Natural killer cell (primary cell): ENCODE data around the gene HK1. TPM values are rescaled to one million over a fixed set of nuclear protein-coding genes. Genes with fewer than 3 reads are reported as not detected.

Experiments
- ATAC-seq, 3 donors: fragments of 150-1000 bp in 2 of 3; fragments of 200-7000 bp in 1 of 3; cut with Tn5 transposase; 1 replicate in 1 of 3; 2 replicates in 2 of 3; pipeline ENCODE4 v1.10.0; 2021; ENCODE audit warnings: mild to moderate bottlenecking in 2 of 3, moderate library complexity in 2 of 3
- DNase-seq, 2 donors: peaks; one replicate each; pipeline versions ENCODE4 v3.0.0 to v3.0.0-alpha.2; 2013 to 2021; ENCODE audit warnings: mixed read lengths in 1 of 2
- H3K27ac ChIP-seq: one replicate; pipeline ENCODE4 v1.5.1; 2013; ENCODE audit warnings: mild to moderate bottlenecking, low read length
- H3K27me3 ChIP-seq: one replicate; pipeline ENCODE4 v1.6.1; 2013; ENCODE audit warnings: low read length; ENCODE audit not compliant: control insufficient read depth, insufficient read depth
- H3K36me3 ChIP-seq: one replicate; pipeline ENCODE4 v1.6.1; 2013; ENCODE audit warnings: low read length; ENCODE audit not compliant: control insufficient read depth, insufficient read depth
- H3K4me1 ChIP-seq: one replicate; pipeline ENCODE4 v1.6.1; 2013; ENCODE audit warnings: low read length; ENCODE audit not compliant: control insufficient read depth, insufficient read depth
- H3K4me3 ChIP-seq: one replicate; pipeline ENCODE4 v1.5.1; 2013; ENCODE audit warnings: low read length
- H3K9me3 ChIP-seq: one replicate; pipeline ENCODE4 v1.6.1; 2013; ENCODE audit warnings: low read length; ENCODE audit not compliant: control insufficient read depth, insufficient read depth
- H3K27ac Mint-ChIP-seq, 2 donors: one replicate each; pipeline ENCODE4 v1.8.0; 2022; ENCODE audit warnings: mild to moderate bottlenecking in 2 of 2, mixed read lengths in 2 of 2, moderate library complexity in 1 of 2
- H3K27me3 Mint-ChIP-seq, 2 donors: one replicate each; pipeline ENCODE4 v1.8.0; 2022; ENCODE audit warnings: low read depth in 2 of 2, mixed read lengths in 2 of 2
- H3K36me3 Mint-ChIP-seq: one replicate; pipeline ENCODE4 v1.8.0; 2022; ENCODE audit warnings: mixed read lengths
- H3K4me1 Mint-ChIP-seq, 2 donors: one replicate each; pipeline ENCODE4 v1.8.0; 2022; ENCODE audit warnings: mixed read lengths in 2 of 2
- H3K4me3 Mint-ChIP-seq: one replicate; pipeline ENCODE4 v1.8.0; 2022; ENCODE audit warnings: mild to moderate bottlenecking, moderate library complexity, mixed read lengths
- H3K9me3 Mint-ChIP-seq, 2 donors: one replicate each; pipeline ENCODE4 v1.8.0; 2022; ENCODE audit warnings: mixed read lengths in 2 of 2
- CTCF ChIP-seq: fragments of 200-600 bp; IDR thresholded peaks from one replicate; pipeline ENCODE4 v1.8.0; 2022; ENCODE audit warnings: antibody characterized with exemption
- WGBS: methylation state at CpG from one replicate; pipeline ENCODE4 v1.1.7; 2013; ENCODE audit warnings: missing lambda C conversion rate; ENCODE audit not compliant: insufficient coverage; 5-methylcytosine and 5-hydroxymethylcytosine counted together
- intact Hi-C: fragments of 100-400 bp; cut with micrococcal nuclease; formaldehyde crosslinking; loops from one replicate; pipeline ENCODE4 v1.14.2; 2022
- total RNA-seq, 4 donors: library from RNA; stranded (reverse); fragments of 120-200 nt in 1 of 4; gene quantifications; one replicate each; pipeline versions ENCODE4 v1.2.3 to v1.2.4, GENCODE V29; 2013 to 2022

Gene HK1
- 10 to 100 TPM; 58.4 to 72.6 (median 69.5) TPM for total RNA-seq
- total RNA-seq (2013), result 43.4 TPM

GRCh38 chr10:69278446-69278963, at the start of gene HK1:
Gene HK1, plus strand, starts transcription at chr10:69278496.
- no peaks in the 10 kb centered on the region for H3K9me3 Mint-ChIP-seq
- intact Hi-C loops, result no loop called here
- Histone ChIP-seq H3K4me3 (no peak within 1 kb of the TSS), H3K4me1 (no peaks in the 10 kb centered on the region), H3K27ac (no peak within 1 kb of the TSS), H3K36me3 (no peaks in the 10 kb centered on the region), H3K9me3 (no peaks in the 10 kb centered on the region), H3K27me3 (no peaks in the 10 kb centered on the region)
- no peaks in the 10 kb centered on the region for H3K36me3 Mint-ChIP-seq
- H3K4me3 Mint-ChIP-seq, result no peak within 1 kb of the TSS
- ATAC-seq (no peak), DNase-seq (no peak)
- peaks cover 6 to 15% of the 10 kb centered on the region in 2 donors for H3K27me3 Mint-ChIP-seq
- no peak for TF ChIP-seq CTCF
- no peak within 1 kb of the TSS for H3K27ac Mint-ChIP-seq
- 80% methylated on average over 11 of the region's 11 CpGs for WGBS
- no peaks in the 10 kb centered on the region for H3K4me1 Mint-ChIP-seq

GRCh38 chr10:69229616-69229916, 48.7 kb upstream of the HK1 start:
- Mint-ChIP-seq H3K27ac (peak overlapping the region; percentile 87 to 94), H3K4me1 (peaks cover 60 to 82% of the 10 kb centered on the region in 2 donors), H3K27me3 (peaks cover 0 to 19% of the 10 kb centered on the region in 2 donors), H3K36me3 (no peaks in the 10 kb centered on the region), H3K4me3 (peak overlapping the region; percentile 86), H3K9me3 (no peaks in the 10 kb centered on the region)
- Histone ChIP-seq H3K9me3 (no peaks in the 10 kb centered on the region), H3K27ac (peak overlapping the region; percentile 94), H3K36me3 (no peaks in the 10 kb centered on the region), H3K27me3 (no peaks in the 10 kb centered on the region), H3K4me1 (peaks cover 64% of the 10 kb centered on the region), H3K4me3 (peak overlapping the region; percentile 46)
- ATAC-seq (peak in 2 of 3 donors; percentile 49 to 58), DNase-seq (no peak)
- no peak for TF ChIP-seq CTCF
- WGBS, result 22% methylated on average over 8 of the region's 8 CpGs
- intact Hi-C loops, result loop anchor here (2.0 kb wide), 2 partner anchors 87 to 105 kb away; partner anchors contain the start of gene VPS26A

GRCh38 chr10:69230128-69230527, 48.2 kb upstream of the HK1 start:
- Histone ChIP-seq H3K36me3 (no peaks in the 10 kb centered on the region), H3K4me1 (peaks cover 59% of the 10 kb centered on the region), H3K27me3 (no peaks in the 10 kb centered on the region), H3K9me3 (no peaks in the 10 kb centered on the region), H3K4me3 (no peak overlapping the region), H3K27ac (peak overlapping the region; percentile 94)
- DNase-seq (no peak), ATAC-seq (no peak)
- peaks cover 54 to 76% of the 10 kb centered on the region in 2 donors for H3K4me1 Mint-ChIP-seq
- H3K4me3 Mint-ChIP-seq, result peak overlapping the region; percentile 86
- peak overlapping the region; percentile 87 to 94 for H3K27ac Mint-ChIP-seq
- intact Hi-C loops, result no loop called here
- no peak for TF ChIP-seq CTCF
- no peaks in the 10 kb centered on the region for H3K36me3 Mint-ChIP-seq
- H3K9me3 Mint-ChIP-seq, result no peaks in the 10 kb centered on the region
- H3K27me3 Mint-ChIP-seq, result peaks cover 0 to 19% of the 10 kb centered on the region in 2 donors
- 90% methylated on average over 5 of the region's 5 CpGs for WGBS

GRCh38 chr10:69232252-69232651, 46.0 kb upstream of the HK1 start:
- H3K36me3 Mint-ChIP-seq, result no peaks in the 10 kb centered on the region
- Histone ChIP-seq H3K9me3 (no peaks in the 10 kb centered on the region), H3K4me3 (no peak overlapping the region), H3K27ac (no peak overlapping the region), H3K36me3 (no peaks in the 10 kb centered on the region), H3K4me1 (peaks cover 45% of the 10 kb centered on the region), H3K27me3 (no peaks in the 10 kb centered on the region)
- 98% methylated on average over 9 of the region's 9 CpGs for WGBS
- no peak overlapping the region for H3K4me3 Mint-ChIP-seq
- H3K27ac Mint-ChIP-seq, result peak overlapping the region in 1 of 2 donors; percentile 71
- H3K4me1 Mint-ChIP-seq, result peaks cover 45 to 60% of the 10 kb centered on the region in 2 donors
- H3K27me3 Mint-ChIP-seq, result peaks cover 0 to 19% of the 10 kb centered on the region in 2 donors
- no peak for ATAC-seq
- TF ChIP-seq CTCF, result no peak
- intact Hi-C loops, result no loop called here
- no peaks in the 10 kb centered on the region for H3K9me3 Mint-ChIP-seq
- DNase-seq, result no peak
